ENCODE data around the gene UXS1.
"Not testable (repeated sequence)": the region's sequence is repeated elsewhere in the genome, so short reads cannot be mapped to it uniquely, and the experiment has no call there.

UXS1 gene

GRCh38 chr2:106193977-106194778, at the start of gene UXS1:
Gene UXS1 (minus strand): TSS chr2:106194301. CDS start chr2:106194241, 60 bp downstream.
- Mint-ChIP-seq H3K36me3 (ENCODE audit: low read depth) (peaks cover 27% of the 10 kb centered on the region), H3K4me1 (ENCODE audit: low read depth) (peaks cover 47% of the 10 kb centered on the region), H3K27ac (peak within 1 kb of the TSS; percentile 94), H3K4me3 (peak within 1 kb of the TSS; percentile 88), H3K27me3 (no peaks in the 10 kb centered on the region), H3K9me3 (no peaks in the 10 kb centered on the region)
- peak; percentile 99 for DNase-seq

DNA sequence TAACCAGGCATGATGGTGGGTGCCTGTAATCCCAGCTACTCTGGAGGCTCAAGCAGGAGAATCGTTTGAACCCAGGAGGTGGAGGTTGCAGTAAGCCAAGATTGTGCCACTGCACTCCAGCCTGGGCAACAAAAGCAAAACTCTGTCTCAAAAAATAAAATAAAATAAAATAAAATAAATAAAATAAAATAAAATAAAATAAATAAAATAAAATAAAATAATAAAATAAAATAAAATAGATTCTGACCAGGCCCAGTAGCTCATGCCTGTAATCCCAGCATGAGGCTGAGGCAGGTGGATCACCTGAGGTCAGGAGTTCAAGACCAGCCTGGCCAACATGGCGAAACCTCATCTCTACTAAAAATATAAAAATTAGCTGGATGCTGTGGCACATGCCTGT, 45.4 kb upstream of the UXS1 start:
- DNase-seq; H3K4me3 Mint-ChIP-seq; H3K4me1 Mint-ChIP-seq (ENCODE audit: low read depth); H3K27me3 Mint-ChIP-seq; H3K36me3 Mint-ChIP-seq (ENCODE audit: low read depth); H3K27ac Mint-ChIP-seq: not testable (repeated sequence)
- peaks cover 23% of the 10 kb centered on the region for H3K9me3 Mint-ChIP-seq

DNA sequence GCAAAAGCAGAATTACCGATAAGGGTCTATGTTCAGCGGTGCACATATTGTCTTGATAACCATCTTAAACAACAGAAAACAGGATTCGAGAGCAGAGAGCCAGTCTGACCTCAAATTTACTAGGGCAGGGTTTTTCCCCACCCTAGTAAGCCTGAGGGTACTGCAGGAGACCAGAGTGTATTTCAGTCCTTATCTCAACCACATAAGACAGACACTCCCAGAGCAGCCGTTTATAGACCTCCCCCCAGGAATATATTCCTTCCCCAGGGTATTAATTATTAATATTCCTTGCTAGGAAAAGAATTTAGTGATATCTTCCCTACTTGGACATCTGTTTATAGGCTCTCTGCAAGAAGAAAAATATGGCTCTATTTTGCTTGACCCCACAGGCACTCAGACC, 41.3 kb upstream of the UXS1 start:
- H3K4me3 Mint-ChIP-seq; H3K36me3 Mint-ChIP-seq (ENCODE audit: low read depth); H3K4me1 Mint-ChIP-seq (ENCODE audit: low read depth); H3K27ac Mint-ChIP-seq; DNase-seq; H3K27me3 Mint-ChIP-seq: not testable (repeated sequence)
- H3K9me3 Mint-ChIP-seq = peaks cover 31% of the 10 kb centered on the region

- H3K9me3 Mint-ChIP-seq = peaks cover 31% of the 10 kb centered on the region
- no peaks in the 10 kb centered on the region for H3K4me1 Mint-ChIP-seq (ENCODE audit: low read depth)
- H3K4me3 Mint-ChIP-seq = no peak overlapping the region
- H3K27ac Mint-ChIP-seq = no peak overlapping the region
- peaks cover 5% of the 10 kb centered on the region for H3K36me3 Mint-ChIP-seq (ENCODE audit: low read depth)
- no peaks in the 10 kb centered on the region for H3K27me3 Mint-ChIP-seq
- no peak for DNase-seq
Measured at GRCh38 chr2:106233350-106233706, 39.2 kb upstream of the UXS1 start.

DNA sequence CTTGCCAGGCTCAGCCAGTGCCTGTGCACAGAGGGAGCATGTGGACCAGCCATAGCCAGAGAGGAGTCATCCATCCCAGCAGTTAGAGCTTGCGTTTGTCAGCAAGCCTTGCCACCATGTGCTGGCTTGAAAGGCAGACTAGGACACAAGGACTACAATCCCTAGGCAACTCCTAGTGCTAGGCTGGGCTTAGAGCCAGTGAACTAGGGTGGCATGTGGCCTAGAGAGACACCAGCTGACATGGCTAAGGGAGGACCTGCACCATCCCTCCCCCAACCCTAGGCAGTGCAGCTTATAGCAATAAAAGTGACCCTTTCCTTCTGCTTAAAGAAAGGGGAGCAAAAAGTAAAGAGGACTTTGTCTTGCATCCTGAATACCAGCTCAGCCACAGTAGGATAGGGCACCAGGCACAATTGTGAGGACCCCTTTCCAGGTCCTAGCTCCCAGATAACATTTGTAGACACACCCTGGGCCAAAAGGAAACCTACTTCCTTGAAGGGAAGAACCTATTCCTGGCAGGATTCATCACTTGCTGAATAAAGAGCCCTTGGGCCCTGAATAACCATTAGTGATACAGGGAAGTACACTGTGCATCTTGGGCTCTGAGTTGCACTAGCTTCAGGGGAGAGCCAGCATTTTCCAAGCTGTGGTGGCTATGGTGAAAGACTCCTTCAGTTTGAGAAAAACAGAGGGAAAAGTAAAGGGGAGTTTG, 38.7 kb upstream of the UXS1 start:
- Mint-ChIP-seq H3K27me3 (no peaks in the 10 kb centered on the region), H3K4me1 (ENCODE audit: low read depth) (no peaks in the 10 kb centered on the region), H3K4me3 (no peak overlapping the region), H3K27ac (no peak overlapping the region), H3K36me3 (ENCODE audit: low read depth) (peaks cover 5% of the 10 kb centered on the region), H3K9me3 (peaks cover 31% of the 10 kb centered on the region)
- no peak for DNase-seq

DNA sequence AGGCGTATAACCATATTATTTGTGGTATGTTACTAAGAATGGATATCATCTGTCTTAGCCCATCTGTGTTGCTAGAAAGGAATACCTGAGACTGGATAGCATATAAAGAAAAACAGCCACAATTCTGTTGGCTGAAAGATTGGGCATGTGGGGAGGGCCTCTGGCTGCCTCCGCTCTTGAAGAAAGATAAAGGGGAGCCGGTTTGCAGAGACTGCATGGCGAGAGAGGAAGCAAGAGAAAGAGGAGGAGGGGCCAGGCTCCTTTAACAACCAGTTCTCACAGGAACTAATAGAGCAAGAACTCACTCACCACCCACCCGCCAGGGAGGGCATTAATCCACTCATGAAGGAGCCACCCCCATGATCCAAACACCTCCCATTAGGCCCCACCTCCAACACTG, 29.2 kb upstream of the UXS1 start:
- no peak overlapping the region for H3K4me3 Mint-ChIP-seq
- H3K36me3 Mint-ChIP-seq (ENCODE audit: low read depth) = no peaks in the 10 kb centered on the region
- H3K27ac Mint-ChIP-seq = no peak overlapping the region
- H3K27me3 Mint-ChIP-seq = no peaks in the 10 kb centered on the region
- DNase-seq = no peak
- H3K4me1 Mint-ChIP-seq (ENCODE audit: low read depth) = no peaks in the 10 kb centered on the region
- H3K9me3 Mint-ChIP-seq = no peaks in the 10 kb centered on the region

DNA sequence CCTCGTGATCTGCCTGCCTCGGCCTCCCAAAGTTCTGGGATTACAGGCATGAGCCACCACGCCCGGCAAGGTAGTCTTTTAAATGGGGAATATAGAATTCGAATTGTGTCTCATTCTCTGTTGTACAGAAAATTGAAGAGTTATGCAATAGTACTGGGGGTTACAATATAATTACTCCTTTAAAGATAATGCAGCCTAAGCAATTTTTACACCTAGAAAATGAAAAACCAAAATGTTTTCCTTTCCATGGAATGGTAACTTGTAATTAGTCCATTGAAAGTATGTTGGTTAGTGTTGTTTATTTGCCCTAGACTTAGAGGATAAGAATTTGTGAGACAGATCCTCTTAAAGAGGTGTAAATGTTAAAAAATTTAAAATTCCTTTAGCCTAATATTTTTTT, 28.0 kb upstream of the UXS1 start:
- H3K4me3 Mint-ChIP-seq; H3K4me1 Mint-ChIP-seq (ENCODE audit: low read depth); H3K27ac Mint-ChIP-seq; H3K36me3 Mint-ChIP-seq (ENCODE audit: low read depth); H3K9me3 Mint-ChIP-seq; DNase-seq; H3K27me3 Mint-ChIP-seq: not testable (repeated sequence)

DNA sequence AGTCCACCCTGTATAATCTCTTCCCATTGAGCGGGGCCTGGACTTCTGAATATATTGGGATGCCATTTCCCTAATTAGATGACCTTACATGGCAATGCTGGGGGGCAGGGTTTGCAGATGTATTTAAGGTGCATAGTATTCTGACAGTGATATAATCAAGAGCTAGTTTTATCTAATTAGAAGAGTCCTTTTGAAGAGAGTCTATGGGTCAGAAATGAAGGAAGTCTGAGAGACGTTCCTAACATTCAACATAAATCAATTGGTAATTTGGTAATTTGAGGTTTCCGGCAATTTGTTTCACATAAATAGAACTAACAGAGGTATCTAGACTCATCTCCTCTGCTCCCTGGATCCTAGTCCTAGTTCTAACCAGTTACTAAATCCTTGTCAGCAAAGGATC, 25.7 kb upstream of the UXS1 start:
- Mint-ChIP-seq H3K27me3 (no peaks in the 10 kb centered on the region), H3K27ac (no peak overlapping the region), H3K4me3 (no peak overlapping the region), H3K36me3 (ENCODE audit: low read depth) (no peaks in the 10 kb centered on the region), H3K4me1 (ENCODE audit: low read depth) (peaks cover 3% of the 10 kb centered on the region), H3K9me3 (no peaks in the 10 kb centered on the region)
- DNase-seq = no peak

DNA sequence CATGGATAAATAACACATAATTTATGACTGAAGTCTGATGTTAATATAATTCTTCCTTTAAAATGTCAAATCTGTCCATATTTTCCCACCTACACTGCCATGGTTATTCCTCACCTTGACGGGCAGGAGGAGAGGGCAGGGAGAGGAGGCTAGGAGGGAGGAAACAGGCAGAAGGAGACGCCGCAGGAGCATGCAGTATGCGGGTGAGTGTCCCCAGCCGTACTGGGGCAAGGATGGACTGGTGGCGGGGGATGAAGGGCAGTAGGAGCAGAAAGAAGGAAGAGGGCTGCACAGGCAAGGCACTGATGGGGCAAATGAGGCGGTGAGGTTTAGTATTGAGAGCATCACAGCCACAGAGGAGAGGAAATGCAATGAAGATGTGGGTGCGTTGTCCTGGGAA, 25.1 kb upstream of the UXS1 start:
- H3K27ac Mint-ChIP-seq; H3K4me1 Mint-ChIP-seq (ENCODE audit: low read depth); H3K36me3 Mint-ChIP-seq (ENCODE audit: low read depth); H3K4me3 Mint-ChIP-seq; H3K27me3 Mint-ChIP-seq; DNase-seq; H3K9me3 Mint-ChIP-seq: not testable (repeated sequence)

GRCh38 chr2:106208874-106209273, 14.8 kb upstream of the UXS1 start:
- no peak overlapping the region for H3K4me3 Mint-ChIP-seq
- H3K36me3 Mint-ChIP-seq (ENCODE audit: low read depth) = no peaks in the 10 kb centered on the region
- H3K27me3 Mint-ChIP-seq = no peaks in the 10 kb centered on the region

DNA sequence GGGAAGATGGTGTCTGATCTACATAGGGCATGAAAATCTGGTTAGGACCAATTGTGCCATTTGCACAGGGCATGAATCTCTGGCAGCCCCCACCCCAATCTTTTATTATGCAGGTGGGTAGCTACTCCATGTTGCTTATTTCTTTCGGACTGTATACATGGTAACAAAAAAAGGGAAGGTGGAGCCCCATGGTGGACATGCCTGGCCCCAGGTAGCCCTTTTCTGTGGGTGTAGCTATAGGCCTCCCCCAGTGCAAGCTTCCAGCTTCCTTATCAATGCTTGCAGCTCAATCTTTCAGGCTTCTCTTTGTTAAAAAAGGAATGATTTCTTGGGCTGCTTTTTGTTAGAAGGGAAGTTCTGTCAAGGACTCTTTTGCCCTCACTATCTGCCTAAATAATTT, 14.3 kb upstream of the UXS1 start:
- Mint-ChIP-seq H3K4me1 (ENCODE audit: low read depth) (peaks cover 11% of the 10 kb centered on the region), H3K27me3 (no peaks in the 10 kb centered on the region), H3K27ac (no peak overlapping the region), H3K4me3 (no peak overlapping the region), H3K36me3 (ENCODE audit: low read depth) (no peaks in the 10 kb centered on the region), H3K9me3 (peaks cover 6% of the 10 kb centered on the region)
- no peak for DNase-seq

More at GRCh38 chr2:106208874-106209273, 14.8 kb upstream of the UXS1 start:
- H3K27ac Mint-ChIP-seq = no peak overlapping the region
- peaks cover 11% of the 10 kb centered on the region for H3K4me1 Mint-ChIP-seq (ENCODE audit: low read depth)
- DNase-seq = no peak
- H3K9me3 Mint-ChIP-seq = peaks cover 6% of the 10 kb centered on the region

DNA sequence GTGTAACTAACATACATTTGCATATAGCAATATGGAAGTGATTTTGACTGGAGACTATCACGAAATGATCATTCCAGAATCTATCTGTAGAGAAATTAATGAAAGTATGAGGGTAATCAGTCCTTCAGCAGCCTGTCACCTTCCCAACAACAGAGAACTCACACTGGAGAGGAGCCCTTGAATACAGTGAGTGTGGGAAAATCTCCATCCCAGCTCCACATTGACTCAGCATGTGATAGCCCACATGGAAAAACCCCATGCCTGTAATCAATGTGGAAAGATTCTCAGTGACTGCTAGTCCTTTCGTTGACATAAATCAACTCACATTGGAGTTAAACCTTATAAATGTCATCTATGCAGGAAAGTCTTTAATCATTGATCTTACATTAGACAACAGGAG, 13.1 kb upstream of the UXS1 start:
- Mint-ChIP-seq H3K9me3 (peaks cover 6% of the 10 kb centered on the region), H3K4me3 (no peak overlapping the region), H3K36me3 (ENCODE audit: low read depth) (no peaks in the 10 kb centered on the region), H3K27ac (no peak overlapping the region), H3K27me3 (no peaks in the 10 kb centered on the region), H3K4me1 (ENCODE audit: low read depth) (peaks cover 11% of the 10 kb centered on the region)
- DNase-seq = no peak

DNA sequence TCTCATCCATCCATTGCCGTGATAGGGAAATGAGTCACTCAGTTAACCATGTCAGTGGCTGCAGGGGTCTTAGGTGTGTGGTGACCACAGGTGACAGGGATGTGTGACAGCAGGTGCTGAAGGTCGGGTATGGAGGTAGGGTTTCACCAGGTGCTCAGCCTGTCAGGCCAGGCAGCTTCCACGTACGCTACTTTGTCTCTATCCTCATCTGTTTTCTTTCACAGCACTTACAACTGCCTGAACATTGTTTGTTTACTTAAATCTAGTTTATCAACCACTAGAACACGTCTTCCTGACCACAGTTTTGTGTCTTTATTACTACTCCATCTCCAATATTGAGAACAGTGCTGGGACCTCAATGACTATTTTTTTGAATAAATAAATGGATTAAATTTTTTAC, 11.4 kb upstream of the UXS1 start:
- peaks cover 11% of the 10 kb centered on the region for H3K4me1 Mint-ChIP-seq (ENCODE audit: low read depth)
- no peak for DNase-seq
- peaks cover 6% of the 10 kb centered on the region for H3K9me3 Mint-ChIP-seq
- H3K36me3 Mint-ChIP-seq (ENCODE audit: low read depth) = no peaks in the 10 kb centered on the region
- no peaks in the 10 kb centered on the region for H3K27me3 Mint-ChIP-seq
- H3K4me3 Mint-ChIP-seq = no peak overlapping the region
- H3K27ac Mint-ChIP-seq = no peak overlapping the region

GRCh38 chr2:106204551-106204950, 10.4 kb upstream of the UXS1 start:
- not testable (repeated sequence) for H3K9me3 Mint-ChIP-seq; H3K27me3 Mint-ChIP-seq; DNase-seq; H3K27ac Mint-ChIP-seq; H3K36me3 Mint-ChIP-seq (ENCODE audit: low read depth); H3K4me3 Mint-ChIP-seq
- H3K4me1 Mint-ChIP-seq (ENCODE audit: low read depth) = peaks cover 11% of the 10 kb centered on the region

DNA sequence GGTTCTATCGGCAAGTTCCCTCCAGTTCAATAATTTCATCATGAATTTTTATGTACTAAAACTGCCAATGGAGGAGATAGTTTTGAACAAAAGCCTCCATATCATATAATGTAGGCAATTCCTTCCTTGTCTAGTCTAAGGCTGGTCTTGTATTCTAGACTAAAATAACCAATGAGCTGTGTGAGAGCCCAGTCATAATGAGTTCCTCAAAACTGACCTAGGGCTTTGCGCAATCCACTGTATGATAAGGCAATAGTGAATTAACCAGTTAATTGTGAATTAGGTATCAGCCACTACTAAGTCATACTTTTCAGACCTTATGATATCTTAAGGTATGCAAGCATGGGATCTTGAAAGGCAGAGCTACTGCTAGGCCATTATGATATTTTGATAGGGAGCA, 7.6 kb upstream of the UXS1 start:
- H3K4me1 Mint-ChIP-seq (ENCODE audit: low read depth) = peaks cover 11% of the 10 kb centered on the region
- H3K9me3 Mint-ChIP-seq = no peaks in the 10 kb centered on the region
- H3K27me3 Mint-ChIP-seq = no peaks in the 10 kb centered on the region
- H3K27ac Mint-ChIP-seq = no peak overlapping the region
- DNase-seq = no peak
- no peaks in the 10 kb centered on the region for H3K36me3 Mint-ChIP-seq (ENCODE audit: low read depth)
- no peak overlapping the region for H3K4me3 Mint-ChIP-seq

All from activated T-cell treated with anti-CD3 and anti-CD28 coated beads, Interleukin-2, amount 50 U/mL, for 24 hours (primary cell).